ENCODE data around the gene YJU2. TPM values are rescaled to one million over a fixed set of nuclear protein-coding genes. Genes with fewer than 3 reads are reported as not detected.
A peak's percentile ranks its signal among the peaks of the same experiment; 100 is the strongest.

YJU2 gene
- total RNA-seq, 4 donors from 2014 or later, result 9.6 to 24.3 (median 17.1) TPM

GRCh38 chr19:4266253-4267000 lies 19.5 kb downstream of the YJU2 start:
- peaks cover 0 to 14% (median 8%) of the 10 kb centered on the region in 4 donors for H3K4me1 ChIP-seq
- TF ChIP-seq POLR2A (IDR thresholded peaks at IDR 0.05) (no peak), EP300 (IDR thresholded peaks at IDR 0.05; ENCODE audit: low read depth) (no peak), CTCF (IDR thresholded peaks at IDR 0.05) (no peak), POLR2AphosphoS5 (IDR thresholded peaks at IDR 0.05) (no peak)
- no peak overlapping the region for H3K4me3 ChIP-seq
- H3K27ac ChIP-seq, result no peak overlapping the region
- peaks cover 0 to 31% (median 9%) of the 10 kb centered on the region in 4 donors for H3K36me3 ChIP-seq
- H3K9me3 ChIP-seq, result no peaks in the 10 kb centered on the region
- in situ Hi-C loops (cut with MboI; ENCODE audit: low pct_ligation_motif_present in 1 of 4, low pct_unique_long_range_greater_than_20kb in 1 of 4, low sequenced_read_pairs in 3 of 4), result loop anchor here in 2 of 4 donors (10.0 to 25.0 kb wide), 2 partner anchors 88 to 96 kb away; no protein-coding TSS in a partner anchor
- no peak for DNase-seq
- intact Hi-C loops (cut with DNase I; ENCODE audit: low total_unique reads), result loop anchor here (10.0 kb wide), 1 partner anchor 88 kb away; no protein-coding TSS in a partner anchor
- WGBS, 2 donors (ENCODE audit: low coverage in 1 of 2), result 83 to 97% methylated on average over 6 to 18 of the region's 18 CpGs
- no peaks in the 10 kb centered on the region for H3K27me3 ChIP-seq

- Histone ChIP-seq H3K27ac (peak overlapping the region; percentile 61 to 79 (median 72)), H3K27me3 (no peaks in the 10 kb centered on the region), H3K4me3 (no peak overlapping the region), H3K36me3 (peaks cover 0 to 24% (median 5%) of the 10 kb centered on the region in 4 donors), H3K4me1 (peaks cover 0 to 14% (median 8%) of the 10 kb centered on the region in 4 donors), H3K9me3 (no peaks in the 10 kb centered on the region)
- in situ Hi-C loops (cut with MboI; ENCODE audit: low pct_ligation_motif_present in 1 of 4, low pct_unique_long_range_greater_than_20kb in 1 of 4, low sequenced_read_pairs in 3 of 4) (loop anchor here in 2 of 4 donors (10.0 to 25.0 kb wide), 2 partner anchors 88 to 95 kb away; no protein-coding TSS in a partner anchor), intact Hi-C loops (cut with DNase I; ENCODE audit: low total_unique reads) (loop anchor here (10.0 kb wide), 1 partner anchor 88 kb away; no protein-coding TSS in a partner anchor)
- 35 to 70% methylated on average over 4 to 21 of the region's 21 CpGs for WGBS, 2 donors (ENCODE audit: low coverage in 1 of 2)
- DNase-seq, result peak; percentile 68
- no peak for TF ChIP-seq POLR2A (IDR thresholded peaks at IDR 0.05)
- peak; percentile 81 to 88 (median 84) for TF ChIP-seq CTCF (IDR thresholded peaks at IDR 0.05)
- TF ChIP-seq EP300 (IDR thresholded peaks at IDR 0.05; ENCODE audit: low read depth), result no peak
These were observed 20.4 kb downstream of the YJU2 start for GRCh38 chr19:4267101-4267900.

GRCh38 chr19:4267901-4268815 lies 21.3 kb downstream of the YJU2 start:
- DNase-seq, result peak; percentile 78
- Histone ChIP-seq H3K27me3 (no peaks in the 10 kb centered on the region), H3K9me3 (no peaks in the 10 kb centered on the region), H3K36me3 (peaks cover 0 to 24% (median 1%) of the 10 kb centered on the region in 4 donors), H3K4me1 (peaks cover 0 to 14% (median 8%) of the 10 kb centered on the region in 4 donors), H3K27ac (peak overlapping the region; percentile 61 to 79 (median 72)), H3K4me3 (no peak overlapping the region)
- intact Hi-C loops (cut with DNase I; ENCODE audit: low total_unique reads) (loop anchor here (10.0 kb wide), 1 partner anchor 87 kb away; no protein-coding TSS in a partner anchor), in situ Hi-C loops (cut with MboI; ENCODE audit: low pct_ligation_motif_present in 1 of 4, low pct_unique_long_range_greater_than_20kb in 1 of 4, low sequenced_read_pairs in 3 of 4) (loop anchor here in 2 of 4 donors (10.0 to 25.0 kb wide), 2 partner anchors 87 to 94 kb away; no protein-coding TSS in a partner anchor)
- TF ChIP-seq EP300 (IDR thresholded peaks at IDR 0.05; ENCODE audit: low read depth) (no peak), POLR2AphosphoS5 (IDR thresholded peaks at IDR 0.05) (peak in 2 of 3 donors; percentile 30 to 75), POLR2A (IDR thresholded peaks at IDR 0.05) (no peak), CTCF (IDR thresholded peaks at IDR 0.05) (peak in 1 of 5 experiments; percentile 6)
- WGBS, 2 donors (ENCODE audit: low coverage in 1 of 2), result 53% methylated on average over 30 of the region's 30 CpGs; no CpG with 5 or more reads in 1 of the 2 donors

Data from transverse colon (tissue), 4 donors.